HEK293 (cell line): ENCODE data around the gene LYPLAL1.

Experiments used
- CTCF ChIP-seq: fragments of 450-650 bp; formaldehyde crosslinking; IDR thresholded peaks from 2 replicates; pipeline ENCODE4 v1.5.1; 2016; ENCODE audit warnings: missing biosample characterization, missing genetic modification characterization
- MYNN ChIP-seq: fragments of 450-650 bp; formaldehyde crosslinking; IDR thresholded peaks from 2 replicates; pipeline ENCODE4 v1.5.1; 2016; ENCODE audit warnings: missing biosample characterization, missing genetic modification characterization, borderline replicate concordance
- PATZ1 ChIP-seq: fragments of 450-650 bp; formaldehyde crosslinking; IDR thresholded peaks from 2 replicates; pipeline ENCODE4 v1.5.1; 2016; ENCODE audit warnings: missing biosample characterization, missing genetic modification characterization
- PRDM4 ChIP-seq: fragments of 450-650 bp; formaldehyde crosslinking; IDR thresholded peaks from 2 replicates; pipeline ENCODE4 v1.5.1; 2017; ENCODE audit warnings: missing biosample characterization, missing genetic modification characterization
- TCF7L2 ChIP-seq: IDR thresholded peaks from 2 replicates; pipeline ENCODE4 v1.6.1; 2011; ENCODE audit warnings: low read depth, mild to moderate bottlenecking, inconsistent platforms, low read length, moderate library complexity, borderline replicate concordance
- WT1 ChIP-seq: fragments of 450-650 bp; formaldehyde crosslinking; IDR thresholded peaks from 2 replicates; pipeline ENCODE4 v1.5.1; 2016; ENCODE audit warnings: missing biosample characterization, missing genetic modification characterization
- ZEB2 ChIP-seq: fragments of 450-650 bp; formaldehyde crosslinking; IDR thresholded peaks from 2 replicates; pipeline ENCODE4 v1.5.1; 2016; ENCODE audit warnings: missing biosample characterization, missing genetic modification characterization
- ZNF23 ChIP-seq: fragments of 450-650 bp; formaldehyde crosslinking; IDR thresholded peaks from 2 replicates; pipeline ENCODE4 v1.5.1; 2016; ENCODE audit warnings: missing biosample characterization, missing genetic modification characterization, borderline replicate concordance
- ZNF274 ChIP-seq, 2 experiments: fragments of 200-500 bp in 1 of 2; fragments of 450-650 bp in 1 of 2; sonication (Bioruptor generic) in 1 of 2; formaldehyde crosslinking in 1 of 2; IDR thresholded peaks; 2 replicates each; pipeline versions ENCODE4 v1.5.1 to v1.6.1; 2014 to 2016; ENCODE audit warnings: borderline replicate concordance in 1 of 2, inconsistent platforms in 1 of 2, low read length in 1 of 2, missing biosample characterization in 1 of 2, missing genetic modification characterization in 1 of 2
- ZNF302 ChIP-seq: fragments of 450-650 bp; formaldehyde crosslinking; IDR thresholded peaks from 2 replicates; pipeline ENCODE4 v1.5.1; 2016; ENCODE audit warnings: missing biosample characterization, missing genetic modification characterization, low read depth
- ZNF311 ChIP-seq: fragments of 450-650 bp; formaldehyde crosslinking; IDR thresholded peaks from 2 replicates; pipeline ENCODE4 v1.5.1; 2017; ENCODE audit warnings: missing biosample characterization, missing genetic modification characterization, borderline replicate concordance
- ZNF639 ChIP-seq: fragments of 450-650 bp; formaldehyde crosslinking; IDR thresholded peaks from 2 replicates; pipeline ENCODE4 v1.5.1; 2016; ENCODE audit warnings: missing biosample characterization, missing genetic modification characterization
- ZNF768 ChIP-seq: fragments of 450-650 bp; formaldehyde crosslinking; IDR thresholded peaks from 2 replicates; pipeline ENCODE4 v1.5.1; 2018; ENCODE audit warnings: missing biosample characterization, mild to moderate bottlenecking, missing genetic modification characterization

- TF ChIP-seq MYNN (no peak), ZEB2 (tag by site-specific recombination) (no peak), CTCF (tag by site-specific recombination) (no peak), ZNF639 (tag by site-specific recombination) (no peak), ZNF23 (tag by site-specific recombination) (no peak), ZNF311 (tag by site-specific recombination) (no peak), ZNF302 (tag by site-specific recombination) (no peak), ZNF274 (IDR thresholded peaks at IDR 0.05; ENCODE audit: low read length) (no peak), ZNF274 (tag by site-specific recombination; IDR thresholded peaks at IDR 0.05; ENCODE audit: borderline replicate concordance) (no peak), PATZ1 (no peak), PRDM4 (tag by site-specific recombination) (no peak), TCF7L2 (no peak), WT1 (no peak), ZNF768 (tag by site-specific recombination) (no peak)
These were observed 12.7 kb upstream of the LYPLAL1 start for GRCh38 chr1:219160967-219161366.
